Testis (tissue), 3 donors: Measurements from ENCODE around the gene ATOSA. TPM values are rescaled to one million over a fixed set of nuclear protein-coding genes. Genes with fewer than 3 reads are reported as not detected.
A peak's percentile ranks its signal among the peaks of the same experiment; 100 is the strongest.

Experiments
- DNase-seq: peaks from one replicate; pipeline ENCODE4 v3.0.0-alpha.2; 2019
- H3K27ac ChIP-seq, 2 donors: fragments of 200-600 bp; sonication (generic); one replicate each; pipeline ENCODE4 v1.5.1; 2019
- H3K27me3 ChIP-seq: fragments of 200-600 bp; sonication (generic); one replicate; pipeline ENCODE4 v1.5.1; 2019
- H3K36me3 ChIP-seq: fragments of 200-600 bp; sonication (generic); one replicate; pipeline ENCODE4 v1.5.1; 2017; ENCODE audit warnings: low read depth; ENCODE audit errors: missing control alignments
- H3K4me1 ChIP-seq: fragments of 200-600 bp; sonication (generic); one replicate; pipeline ENCODE4 v1.5.1; 2019
- H3K4me3 ChIP-seq, 2 donors: fragments of 200-600 bp; sonication (generic); one replicate each; pipeline ENCODE4 v1.5.1; 2017 to 2019
- H3K9me3 ChIP-seq: fragments of 200-600 bp; sonication (generic); one replicate; pipeline ENCODE4 v1.5.1; 2017
- CTCF ChIP-seq, 3 experiments: fragments of 450-650 bp in 2 of 3; fragments of 200-600 bp in 1 of 3; sonication (generic) in 1 of 3; IDR thresholded peaks; one replicate each; pipeline ENCODE4 v1.5.1; 2016 to 2019; ENCODE audit warnings: antibody characterized with exemption in 3 of 3, mild to moderate bottlenecking in 2 of 3, moderate library complexity in 1 of 3
- POLR2A ChIP-seq: fragments of 450-650 bp; IDR thresholded peaks from one replicate; pipeline ENCODE4 v1.6.1; 2017; ENCODE audit warnings: antibody characterized with exemption, mild to moderate bottlenecking, moderate library complexity
- WGBS, 2 donors: methylation state at CpG; one replicate each; pipeline ENCODE4 v1.1.5; 2018; 5-methylcytosine and 5-hydroxymethylcytosine counted together
- intact Hi-C: fragments of 100-400 bp; cut with DNase I; formaldehyde crosslinking; loops from one replicate; pipeline ENCODE4 v1.15.1; 2023; ENCODE audit warnings: low total_unique reads
- polyA plus RNA-seq: library from polyadenylated mRNA; stranded (reverse); fragments of 350-450 nt; fragmentation: Illumina TruSeq; extraction: RNeasy Lipid Tissue Mini Kit (QIAGEN cat#74804); gene quantifications from one replicate; pipeline ENCODE4 v1.2.3, GENCODE V29; 2014; ENCODE audit warnings: low read depth, low replicate concordance; ENCODE audit not compliant: insufficient read depth
- total RNA-seq, 2 donors: library from RNA; depleted of rRNA; stranded (reverse); fragments of >200 nt; gene quantifications; one replicate each; pipeline ENCODE4 v1.2.3, GENCODE V29; 2016

Gene ATOSA
- total and polyA plus RNA-seq, 3 donors from 2014 or later: 37.9 to 129 (median 128) TPM

DNA sequence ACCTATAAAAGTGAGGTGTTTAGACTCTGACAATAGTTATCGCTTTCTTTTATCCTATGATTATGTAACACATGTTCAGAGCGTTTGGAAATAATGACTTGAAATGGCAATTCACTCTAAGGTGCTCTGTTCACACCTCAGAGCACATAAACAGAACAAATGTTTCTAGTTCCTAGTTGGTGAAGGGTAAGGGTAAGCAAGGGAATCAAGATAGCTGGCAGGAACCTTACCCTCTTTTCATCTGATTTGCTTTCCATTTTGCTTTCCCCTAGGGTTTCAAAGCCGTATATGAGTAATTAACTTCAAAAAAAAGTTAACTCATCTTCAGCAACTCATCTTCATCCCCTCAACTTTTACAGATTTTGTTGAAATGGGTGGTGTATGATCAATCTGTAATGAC lies 2.3 kb upstream of the ATOSA start:
- Histone ChIP-seq H3K27me3 (no peaks in the 10 kb centered on the region), H3K27ac (peak overlapping the region; percentile 77 to 96), H3K9me3 (no peaks in the 10 kb centered on the region), H3K36me3 (no peaks in the 10 kb centered on the region), H3K4me1 (peaks cover 16% of the 10 kb centered on the region), H3K4me3 (no peak overlapping the region)
- intact Hi-C loops: no loop called here
- WGBS, 2 donors: 83 to 89% methylated on average over 3 of the region's 3 CpGs
- no peak for DNase-seq
- TF ChIP-seq CTCF (IDR thresholded peaks at IDR 0.05) (no peak), POLR2A (no peak)

- peak overlapping the region; percentile 77 to 96 for H3K27ac ChIP-seq
- no peaks in the 10 kb centered on the region for H3K36me3 ChIP-seq
- H3K4me3 ChIP-seq: no peak overlapping the region
- no peaks in the 10 kb centered on the region for H3K9me3 ChIP-seq
- intact Hi-C loops: no loop called here
- TF ChIP-seq CTCF (IDR thresholded peaks at IDR 0.05) (no peak), POLR2A (no peak)
- H3K4me1 ChIP-seq: peaks cover 16% of the 10 kb centered on the region
- no peak for DNase-seq
- H3K27me3 ChIP-seq: no peaks in the 10 kb centered on the region
Measured at GRCh38 chr15:52680761-52681160, 1.6 kb upstream of the ATOSA start.

GRCh38 chr15:52680041-52680391 lies 828 bp upstream of the ATOSA start:
- Histone ChIP-seq H3K27ac (peak overlapping the region; percentile 96 to 97), H3K27me3 (no peaks in the 10 kb centered on the region), H3K4me1 (peaks cover 16% of the 10 kb centered on the region), H3K4me3 (peak overlapping the region; percentile 89 to 98), H3K36me3 (no peaks in the 10 kb centered on the region), H3K9me3 (no peaks in the 10 kb centered on the region)
- no peak for DNase-seq
- intact Hi-C loops: no loop called here
- TF ChIP-seq POLR2A (no peak), CTCF (IDR thresholded peaks at IDR 0.05) (no peak)
- 9 to 20% methylated on average over 3 of the region's 3 CpGs for WGBS, 2 donors

- 0 to 1% methylated on average over 47 to 56 of the region's 70 CpGs for WGBS, 2 donors
- H3K4me1 ChIP-seq: peaks cover 24% of the 10 kb centered on the region
Measured at GRCh38 chr15:52678468-52679231, 538 bp downstream of the ATOSA start.

More at GRCh38 chr15:52678468-52679231, 538 bp downstream of the ATOSA start:
- intact Hi-C loops: no loop called here
- Histone ChIP-seq H3K4me3 (peak overlapping the region; percentile 89 to 98), H3K27me3 (no peaks in the 10 kb centered on the region), H3K27ac (peak overlapping the region; percentile 96 to 97), H3K36me3 (no peaks in the 10 kb centered on the region), H3K9me3 (no peaks in the 10 kb centered on the region)
- TF ChIP-seq CTCF (IDR thresholded peaks at IDR 0.05) (no peak), POLR2A (no peak)
- peak; percentile 63 for DNase-seq
